GM21529 (cell line): Measurements from ENCODE around the gene TAF4.

Experiments used
- ATAC-seq: cut with Tn5 transposase; IDR thresholded peaks from one replicate; pipeline ENCODE4 v1.9.1; 2021; ENCODE audit not compliant: unreplicated experiment

TAF4 gene

GRCh38 chr20:62022575-62023139, 43.0 kb downstream of the TAF4 start:
- no peak for ATAC-seq

- no peak for ATAC-seq
These were observed 43.8 kb downstream of the TAF4 start for GRCh38 chr20:62021793-62022385.

GRCh38 chr20:62020935-62021701, 44.6 kb downstream of the TAF4 start:
- ATAC-seq: no peak

- no peak for ATAC-seq
These were observed 45.7 kb downstream of the TAF4 start for GRCh38 chr20:62019881-62020492.

GRCh38 chr20:62019144-62019805, 46.4 kb downstream of the TAF4 start:
- ATAC-seq: no peak

GRCh38 chr20:62018437-62019143, 47.1 kb downstream of the TAF4 start:
- no peak for ATAC-seq

- no peak for ATAC-seq
These were observed 50.0 kb downstream of the TAF4 start for GRCh38 chr20:62015540-62016288.

GRCh38 chr20:62014889-62015537, 50.7 kb downstream of the TAF4 start:
- no peak for ATAC-seq

GRCh38 chr20:62014488-62014775, 51.2 kb downstream of the TAF4 start:
- no peak for ATAC-seq

GRCh38 chr20:62012631-62013030, 53.0 kb downstream of the TAF4 start:
- no peak for ATAC-seq

GRCh38 chr20:62011938-62012534, 53.6 kb downstream of the TAF4 start:
- no peak for ATAC-seq

- ATAC-seq: no peak
These were observed 54.3 kb downstream of the TAF4 start for GRCh38 chr20:62011403-62011790.

- no peak for ATAC-seq
These were observed 54.9 kb downstream of the TAF4 start for GRCh38 chr20:62010551-62011402.

- no peak for ATAC-seq
These were observed 55.7 kb downstream of the TAF4 start for GRCh38 chr20:62009869-62010445.

GRCh38 chr20:62009322-62009721, 56.4 kb downstream of the TAF4 start:
- no peak for ATAC-seq

- ATAC-seq: no peak
These were observed 57.0 kb downstream of the TAF4 start for GRCh38 chr20:62008643-62009183.

- ATAC-seq: no peak
These were observed 58.5 kb downstream of the TAF4 start for GRCh38 chr20:62007127-62007647.

- no peak for ATAC-seq
These were observed 59.2 kb downstream of the TAF4 start for GRCh38 chr20:62006482-62006881.
